GM12878 (cell line): ENCODE measurements around the gene PHOX2A. TPM values are rescaled to one million over a fixed set of nuclear protein-coding genes. Genes with fewer than 3 reads are reported as not detected.

Experiments used
- ATAC-seq: fragments of 200-7000 bp; cut with Tn5 transposase; 3 replicates; pipeline ENCODE4 v1.9.1; 2020; ENCODE audit warnings: mild to moderate bottlenecking, moderate library complexity
- BruUV-seq: library from RNA; stranded (reverse); fragments of 400-500 nt; replicated peaks from 2 replicates; lab custom pipeline; 2021; lab: Mats Ljungman, UMichigan
- CTCF ChIA-PET: fragments of 300-600 bp; sonication (Branson Sonifier 250); formaldehyde crosslinking; extraction: SDS; loops from one replicate; lab custom pipeline; 2021; ENCODE audit warnings: inconsistent platforms; lab: Yijun Ruan, JAX
- POLR2A ChIA-PET: fragments of 350-600 bp; formaldehyde crosslinking; extraction: SDS; loops from one replicate; lab custom pipeline; 2021; ENCODE audit warnings: inconsistent platforms; lab: Charles Lee
- RAD21 ChIA-PET: fragments of 300-600 bp; sonication (Branson Sonifier 250); formaldehyde crosslinking; loops from one replicate; lab custom pipeline; 2023; ENCODE audit warnings: antibody characterized with exemption; ENCODE audit not compliant: unreplicated experiment; lab: Charles Lee
- SMC1A ChIA-PET: fragments of 300-600 bp; sonication (Branson Sonifier 250); formaldehyde crosslinking; loops from one replicate; lab custom pipeline; 2023; ENCODE audit not compliant: unreplicated experiment, uncharacterized antibody; lab: Charles Lee
- DNase-seq: peaks from one replicate; pipeline ENCODE4 v3.0.0-alpha.2; 2011; ENCODE audit warnings: low read depth, low spot score
- FAIRE-seq: peaks from 3 replicates; lab custom pipeline; 2011; peaks lifted over from hg19 to GRCh38; lab: Jason Lieb, UNC
- H2AFZ ChIP-seq: 2 replicates; pipeline ENCODE4 v1.6.0; 2011; ENCODE audit warnings: low read depth, low read length, control low read depth; ENCODE audit not compliant: control insufficient read depth
- H3K27ac ChIP-seq: 2 replicates; pipeline ENCODE4 v1.5.1; 2011; ENCODE audit warnings: control low read depth; ENCODE audit not compliant: control insufficient read depth, insufficient read depth
- H3K27me3 ChIP-seq, 2 experiments: replicated peaks in 1 of 2; 2 replicates each; pipeline versions ENCODE4 v1.6.0 to v1.6.1; 2011; ENCODE audit warnings: low read length in 1 of 2; ENCODE audit not compliant: control insufficient read depth in 2 of 2, insufficient read depth in 2 of 2
- H3K36me3 ChIP-seq, 2 experiments: 2 replicates each; pipeline ENCODE4 v1.5.1; 2011; ENCODE audit warnings: low read length in 1 of 2; ENCODE audit not compliant: control insufficient read depth in 2 of 2, insufficient read depth in 2 of 2
- H3K4me1 ChIP-seq: 2 replicates; pipeline ENCODE4 v1.6.1; 2011; ENCODE audit warnings: mild to moderate bottlenecking, low read length, moderate library complexity, mixed read lengths; ENCODE audit not compliant: control insufficient read depth, insufficient read depth
- H3K4me2 ChIP-seq: 2 replicates; pipeline ENCODE4 v1.6.0; 2011; ENCODE audit warnings: control low read depth; ENCODE audit not compliant: control insufficient read depth, insufficient read depth
- H3K4me3 ChIP-seq: fragments of 200-600 bp; sonication (generic); 2 replicates; pipeline ENCODE4 v1.5.1; 2016
- H3K79me2 ChIP-seq: 2 replicates; pipeline ENCODE4 v1.6.0; 2011; ENCODE audit warnings: low read length; ENCODE audit not compliant: control insufficient read depth, insufficient read depth
- H3K9ac ChIP-seq: 2 replicates; pipeline ENCODE4 v1.8.0; 2011; ENCODE audit warnings: low read length, control low read depth, mixed read lengths; ENCODE audit not compliant: control insufficient read depth, insufficient read depth
- H3K9me3 ChIP-seq: replicated peaks from 3 replicates; pipeline ENCODE4 v1.5.1; 2011; ENCODE audit warnings: mild to moderate bottlenecking, low read length; ENCODE audit not compliant: control insufficient read depth, insufficient read depth
- H4K20me1 ChIP-seq: 2 replicates; pipeline ENCODE4 v1.6.0; 2011; ENCODE audit not compliant: control insufficient read depth, insufficient read depth
- BCLAF1 ChIP-seq: fragments of 450-650 bp; IDR thresholded peaks from 2 replicates; pipeline ENCODE4 v1.6.1; 2017; ENCODE audit warnings: antibody characterized with exemption, mild to moderate bottlenecking, moderate library complexity
- BHLHE40 ChIP-seq, 2 experiments: fragments of 450-650 bp in 1 of 2; IDR thresholded peaks; 2 replicates each; pipeline ENCODE4 v1.6.1; 2011 to 2017; ENCODE audit warnings: low read depth in 2 of 2, borderline replicate concordance in 1 of 2, improper control_type of control experiment in 1 of 2, low read length in 1 of 2, mild to moderate bottlenecking in 1 of 2
- CTCF ChIP-seq, 3 experiments: IDR thresholded peaks in 2 of 3; conservative IDR thresholded peaks in 1 of 3; 2 replicates each; pipeline ENCODE4 v1.5.1; 2011; ENCODE audit warnings: low read depth in 3 of 3, low read length in 3 of 3, mild to moderate bottlenecking in 3 of 3, control low read depth in 2 of 3, moderate library complexity in 2 of 3, inconsistent platforms in 1 of 3, mixed read lengths in 1 of 3; ENCODE audit not compliant: control insufficient read depth in 2 of 3, insufficient read depth in 1 of 3; ENCODE audit errors: extremely low read depth in 1 of 3
- MTA2 ChIP-seq: fragments of 450-650 bp; IDR thresholded peaks from 2 replicates; pipeline ENCODE4 v1.6.1; 2016; ENCODE audit warnings: low read depth, mild to moderate bottlenecking, moderate library complexity
- NRF1 ChIP-seq: conservative IDR thresholded peaks from 2 replicates; pipeline ENCODE4 v1.6.1; 2011; ENCODE audit warnings: mild to moderate bottlenecking, low read depth, low read length, improper control_type of control experiment
- TAF1 ChIP-seq: IDR thresholded peaks from 2 replicates; pipeline ENCODE4 v1.6.1; 2011; ENCODE audit warnings: mild to moderate bottlenecking, low read depth, low read length, borderline replicate concordance
- TBL1XR1 ChIP-seq: IDR thresholded peaks from 2 replicates; pipeline ENCODE4 v1.6.1; 2012; ENCODE audit warnings: low read depth, low read length, improper control_type of control experiment
- WRNIP1 ChIP-seq: IDR thresholded peaks from 2 replicates; pipeline ENCODE4 v1.6.1; 2011; ENCODE audit warnings: low read depth, low read length, improper control_type of control experiment, borderline replicate concordance
- WGBS: methylation state at CpG from one replicate; pipeline ENCODE4 v1.1.6; 2016; ENCODE audit warnings: low lambda C conversion rate; ENCODE audit not compliant: insufficient replicate concordance, insufficient coverage; ENCODE audit errors: missing lambda C conversion rate; 5-methylcytosine and 5-hydroxymethylcytosine counted together
- in situ Hi-C: fragments of 300-500 bp; cut with MboI; formaldehyde crosslinking; loops from 9 replicates; pipeline ENCODE4 v1.14.3; 2018; ENCODE audit warnings: mixed read lengths
- intact Hi-C: fragments of 100-400 bp; cut with micrococcal nuclease; formaldehyde crosslinking; loops from one replicate; pipeline ENCODE4 v1.14.2; 2022; ENCODE audit not compliant: unreplicated experiment
- polyA plus RNA-seq, 11 experiments: library from polyadenylated mRNA; depleted of rRNA in 4 of 11; unstranded in 6 of 11; stranded (reverse) in 5 of 11; fragments of >200 nt; fragmentation: Nextera tagmentation in 4 of 11; fragmentation: Illumina TruSeq in 1 of 11; extraction: Ambion mirVana in 4 of 11; extraction: Trizol in 1 of 11; gene quantifications; 1 replicate in 1 of 11; 2 replicates in 10 of 11; pipeline versions ENCODE4 v1.2.1 to v1.2.3, GENCODE V29; 2011 to 2016; ENCODE audit warnings: inconsistent platforms in 2 of 11, missing spikeins in 2 of 11, low read depth in 1 of 11
- total RNA-seq, 4 experiments: library from RNA; depleted of rRNA in 3 of 4; stranded (reverse); fragments of >200 nt in 3 of 4; fragmentation: Illumina TruSeq in 1 of 4; extraction: Trizol in 1 of 4; gene quantifications; 2 replicates each; pipeline versions ENCODE4 v1.2.1 to v1.2.3, GENCODE V29; 2013 to 2021
- TF ChIP-seq, protein P1 (sequence below): fragments of 450-650 bp; formaldehyde crosslinking; IDR thresholded peaks from 2 replicates; pipeline ENCODE4 v1.4.0; 2020; ENCODE audit warnings: mild to moderate bottlenecking, moderate library complexity
- TF ChIP-seq, protein P2 (sequence below): IDR thresholded peaks from 2 replicates; pipeline ENCODE4 v1.6.1; 2011; ENCODE audit warnings: low read depth, low read length, improper control_type of control experiment, borderline replicate concordance

Gene PHOX2A
- total and polyA plus RNA-seq, 10 of the 15 experiments (the other 5 are each of a cell fraction or from before 2014, with no cell fraction given): not detected

GRCh38 chr11:72245263-72245816 is 1.4 kb upstream of the PHOX2A start:
- SMC1A ChIA-PET: no interaction called here
- peaks cover 9 to 24% of the 10 kb centered on the region in 2 experiments; a peak in 3 of 4 replicates for H3K27me3 ChIP-seq
- intact Hi-C loops: no loop called here
- ATAC-seq (no peak), DNase-seq (no peak), FAIRE-seq (no peak)
- 36% methylated on average over 19 of the region's 19 CpGs for WGBS
- no peaks in the 10 kb centered on the region for H3K79me2 ChIP-seq
- TF ChIP-seq, protein P1, sequence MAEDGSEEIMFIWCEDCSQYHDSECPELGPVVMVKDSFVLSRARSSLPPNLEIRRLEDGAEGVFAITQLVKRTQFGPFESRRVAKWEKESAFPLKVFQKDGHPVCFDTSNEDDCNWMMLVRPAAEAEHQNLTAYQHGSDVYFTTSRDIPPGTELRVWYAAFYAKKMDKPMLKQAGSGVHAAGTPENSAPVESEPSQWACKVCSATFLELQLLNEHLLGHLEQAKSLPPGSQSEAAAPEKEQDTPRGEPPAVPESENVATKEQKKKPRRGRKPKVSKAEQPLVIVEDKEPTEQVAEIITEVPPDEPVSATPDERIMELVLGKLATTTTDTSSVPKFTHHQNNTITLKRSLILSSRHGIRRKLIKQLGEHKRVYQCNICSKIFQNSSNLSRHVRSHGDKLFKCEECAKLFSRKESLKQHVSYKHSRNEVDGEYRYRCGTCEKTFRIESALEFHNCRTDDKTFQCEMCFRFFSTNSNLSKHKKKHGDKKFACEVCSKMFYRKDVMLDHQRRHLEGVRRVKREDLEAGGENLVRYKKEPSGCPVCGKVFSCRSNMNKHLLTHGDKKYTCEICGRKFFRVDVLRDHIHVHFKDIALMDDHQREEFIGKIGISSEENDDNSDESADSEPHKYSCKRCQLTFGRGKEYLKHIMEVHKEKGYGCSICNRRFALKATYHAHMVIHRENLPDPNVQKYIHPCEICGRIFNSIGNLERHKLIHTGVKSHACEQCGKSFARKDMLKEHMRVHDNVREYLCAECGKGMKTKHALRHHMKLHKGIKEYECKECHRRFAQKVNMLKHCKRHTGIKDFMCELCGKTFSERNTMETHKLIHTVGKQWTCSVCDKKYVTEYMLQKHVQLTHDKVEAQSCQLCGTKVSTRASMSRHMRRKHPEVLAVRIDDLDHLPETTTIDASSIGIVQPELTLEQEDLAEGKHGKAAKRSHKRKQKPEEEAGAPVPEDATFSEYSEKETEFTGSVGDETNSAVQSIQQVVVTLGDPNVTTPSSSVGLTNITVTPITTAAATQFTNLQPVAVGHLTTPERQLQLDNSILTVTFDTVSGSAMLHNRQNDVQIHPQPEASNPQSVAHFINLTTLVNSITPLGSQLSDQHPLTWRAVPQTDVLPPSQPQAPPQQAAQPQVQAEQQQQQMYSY (CRISPR knock-in tag): no peak
- TF ChIP-seq WRNIP1 (no peak), BHLHE40 (IDR thresholded peaks at IDR 0.05; ENCODE audit: borderline replicate concordance in 1 of 2, low read depth in 2 of 2, low read length in 1 of 2) (no peak), CTCF (IDR thresholded peaks at IDR 0.05 in 2 of 3, conservative IDR thresholded peaks at IDR 0.05 in 1 of 3; ENCODE audit: control insufficient read depth in 2 of 3, extremely low read depth in 1 of 3, insufficient read depth in 1 of 3, low read depth in 3 of 3, low read length in 3 of 3) (no peak), BCLAF1 (no peak), MTA2 (no peak), NRF1 (no peak), TBL1XR1 (no peak), TAF1 (no peak)
- TF ChIP-seq, protein P2, sequence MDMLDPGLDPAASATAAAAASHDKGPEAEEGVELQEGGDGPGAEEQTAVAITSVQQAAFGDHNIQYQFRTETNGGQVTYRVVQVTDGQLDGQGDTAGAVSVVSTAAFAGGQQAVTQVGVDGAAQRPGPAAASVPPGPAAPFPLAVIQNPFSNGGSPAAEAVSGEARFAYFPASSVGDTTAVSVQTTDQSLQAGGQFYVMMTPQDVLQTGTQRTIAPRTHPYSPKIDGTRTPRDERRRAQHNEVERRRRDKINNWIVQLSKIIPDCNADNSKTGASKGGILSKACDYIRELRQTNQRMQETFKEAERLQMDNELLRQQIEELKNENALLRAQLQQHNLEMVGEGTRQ: no peak
- H3K36me3 ChIP-seq: no peaks in the 10 kb centered on the region
- CTCF ChIA-PET: interaction anchor here (1.2 to 2.2 kb wide), 2 partner anchors 62 to 186 kb away, joined by 4 to 10 read pairs; no protein-coding TSS in a partner anchor
- H3K9me3 ChIP-seq: no peaks in the 10 kb centered on the region; the same call in 2 of the 3 replicates
- in situ Hi-C loops: no loop called here
- H3K4me1 ChIP-seq: no peaks in the 10 kb centered on the region
- POLR2A ChIA-PET: no interaction called here
- no peak overlapping the region for H3K4me3 ChIP-seq
- RAD21 ChIA-PET: interaction anchor here (0.5 kb wide), 1 partner anchor 202 kb away, joined by 3 read pairs; no protein-coding TSS in a partner anchor
- no peak overlapping the region for H3K27ac ChIP-seq
- no peaks in the 10 kb centered on the region for H4K20me1 ChIP-seq
- no peak overlapping the region for H3K4me2 ChIP-seq
- no peak overlapping the region for H3K9ac ChIP-seq
- no TSS peak for BruUV-seq
- H2AFZ ChIP-seq: no peak overlapping the region
